ENCODE measurements around the gene RACGAP1.

- TF ChIP-seq GATA2 (IDR thresholded peaks at IDR 0.05; ENCODE audit: low read depth, low read length): no peak
- TF ChIP-seq GATA3 (IDR thresholded peaks at IDR 0.05; ENCODE audit: low read depth, low read length): no peak
Observed at GRCh38 chr12:50050119-50050385, 24.8 kb upstream of the RACGAP1 start.

All from SH-SY5Y (cell line).